Peyer's patch (tissue), 4 donors: ENCODE measurements around the gene DCAF17. TPM values are rescaled to one million over a fixed set of nuclear protein-coding genes. Genes with fewer than 3 reads are reported as not detected.
"Not testable (repeated sequence)": the region's sequence is repeated elsewhere in the genome, so short reads cannot be mapped to it uniquely, and the experiment has no call there.

ENCODE experiments used
- DNase-seq, 3 donors: peaks; one replicate each; pipeline ENCODE4 v3.0.0-alpha.2; 2017 to 2019
- H3K27ac ChIP-seq, 4 donors: fragments of 200-600 bp; sonication (generic); one replicate each; pipeline ENCODE4 v1.5.1; 2016 to 2019
- H3K27me3 ChIP-seq, 2 donors: fragments of 200-600 bp; sonication (generic); one replicate each; pipeline ENCODE4 v1.5.1; 2019
- H3K36me3 ChIP-seq, 3 donors: fragments of 200-600 bp; sonication (generic); one replicate each; pipeline ENCODE4 v1.5.1; 2016 to 2019
- H3K4me1 ChIP-seq, 4 donors: fragments of 200-600 bp; sonication (generic); one replicate each; pipeline ENCODE4 v1.5.1; 2016 to 2019
- H3K4me3 ChIP-seq, 4 donors: fragments of 200-600 bp; sonication (generic); 1 replicate in 3 of 4; 2 replicates in 1 of 4; pipeline ENCODE4 v1.5.1; 2016 to 2019; ENCODE audit warnings: mild to moderate bottlenecking in 1 of 4
- H3K9me3 ChIP-seq, 4 donors: fragments of 200-600 bp; sonication (generic); one replicate each; pipeline ENCODE4 v1.5.1; 2016 to 2019; ENCODE audit warnings: mild to moderate bottlenecking in 1 of 4
- POLR2A ChIP-seq, 2 donors: fragments of 450-650 bp; IDR thresholded peaks; one replicate each; pipeline ENCODE4 v1.5.1; 2017; ENCODE audit warnings: antibody characterized with exemption in 2 of 2, mild to moderate bottlenecking in 2 of 2, moderate library complexity in 2 of 2
- total RNA-seq, 4 donors: library from RNA; depleted of rRNA; stranded (reverse); fragments of >200 nt; gene quantifications; one replicate each; pipeline ENCODE4 v1.1.0, GENCODE V29; 2016
- TF ChIP-seq, protein P1 (sequence below), 6 experiments: fragments of 450-650 bp in 4 of 6; fragments of 200-600 bp in 2 of 6; sonication (generic) in 1 of 6; IDR thresholded peaks; one replicate each; pipeline ENCODE4 v1.5.1; 2017 to 2019; ENCODE audit warnings: antibody characterized with exemption in 6 of 6, mild to moderate bottlenecking in 3 of 6, moderate library complexity in 1 of 6

DCAF17 gene
- total RNA-seq, 4 donors from 2014 or later = 17.3 to 29.7 (median 24.9) TPM

DNA sequence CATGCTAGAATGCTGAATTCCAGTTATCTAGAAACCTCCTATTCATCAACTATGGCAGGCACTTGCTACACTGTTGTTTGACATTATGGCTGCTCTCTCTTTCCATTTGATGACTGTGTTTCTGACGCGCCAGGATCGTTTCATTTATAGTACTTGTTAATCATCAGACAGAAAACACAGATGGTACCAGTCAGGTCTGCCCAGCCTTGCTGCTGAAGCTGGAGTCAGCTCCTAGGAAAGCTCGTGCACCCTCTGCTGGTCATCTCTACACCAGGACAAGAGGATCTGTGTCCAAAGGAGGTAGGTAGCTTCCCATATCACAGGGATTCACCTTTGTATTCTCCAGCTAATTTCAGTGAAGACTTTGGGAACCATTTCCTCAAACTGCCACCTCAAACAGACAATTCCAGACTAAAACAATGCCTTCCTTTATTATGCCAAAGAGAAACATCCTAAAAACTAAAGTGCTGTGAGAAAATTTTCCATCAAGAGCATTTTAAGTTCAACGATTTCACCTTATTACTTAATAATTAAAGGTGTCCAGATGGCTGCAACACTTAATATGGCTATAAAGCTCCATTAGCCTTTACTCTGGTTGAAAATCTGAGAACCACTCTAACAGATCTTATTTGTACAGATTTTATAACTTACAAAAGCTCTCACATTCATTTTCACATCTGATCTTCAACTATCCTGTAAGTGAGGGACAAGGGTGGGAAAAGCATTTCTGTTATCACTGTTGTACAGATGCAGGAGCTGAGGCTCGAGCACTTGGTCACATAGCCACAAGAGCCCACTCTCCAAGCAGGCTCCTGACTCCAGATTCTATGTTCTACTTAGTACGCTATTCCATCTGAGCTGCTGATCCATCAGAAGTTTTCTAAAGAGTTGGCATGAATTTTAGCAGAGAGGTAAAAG lies 17.8 kb upstream of the DCAF17 start:
- H3K4me3 ChIP-seq = no peak overlapping the region

DNA sequence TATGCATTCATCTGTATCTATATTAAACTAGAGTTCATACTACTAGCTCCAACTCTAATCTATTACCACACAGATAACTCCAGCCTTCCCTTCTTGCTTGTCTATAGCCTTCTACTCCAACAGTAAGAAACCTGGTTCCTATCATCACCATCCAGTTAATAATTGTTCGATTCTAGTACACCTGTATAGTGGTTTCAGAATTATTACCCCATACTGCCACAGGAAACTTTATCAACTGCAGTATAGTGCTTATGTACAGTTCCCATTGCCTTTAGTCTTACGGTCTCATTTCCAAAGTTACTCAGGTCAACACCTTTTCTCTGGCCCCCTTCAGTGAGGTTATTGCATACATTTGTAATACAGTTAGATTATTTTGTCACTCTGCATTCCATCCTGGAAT lies 14.7 kb upstream of the DCAF17 start:
- TF ChIP-seq POLR2A (IDR thresholded peaks at IDR 0.05) = no peak
- TF ChIP-seq, protein P1, sequence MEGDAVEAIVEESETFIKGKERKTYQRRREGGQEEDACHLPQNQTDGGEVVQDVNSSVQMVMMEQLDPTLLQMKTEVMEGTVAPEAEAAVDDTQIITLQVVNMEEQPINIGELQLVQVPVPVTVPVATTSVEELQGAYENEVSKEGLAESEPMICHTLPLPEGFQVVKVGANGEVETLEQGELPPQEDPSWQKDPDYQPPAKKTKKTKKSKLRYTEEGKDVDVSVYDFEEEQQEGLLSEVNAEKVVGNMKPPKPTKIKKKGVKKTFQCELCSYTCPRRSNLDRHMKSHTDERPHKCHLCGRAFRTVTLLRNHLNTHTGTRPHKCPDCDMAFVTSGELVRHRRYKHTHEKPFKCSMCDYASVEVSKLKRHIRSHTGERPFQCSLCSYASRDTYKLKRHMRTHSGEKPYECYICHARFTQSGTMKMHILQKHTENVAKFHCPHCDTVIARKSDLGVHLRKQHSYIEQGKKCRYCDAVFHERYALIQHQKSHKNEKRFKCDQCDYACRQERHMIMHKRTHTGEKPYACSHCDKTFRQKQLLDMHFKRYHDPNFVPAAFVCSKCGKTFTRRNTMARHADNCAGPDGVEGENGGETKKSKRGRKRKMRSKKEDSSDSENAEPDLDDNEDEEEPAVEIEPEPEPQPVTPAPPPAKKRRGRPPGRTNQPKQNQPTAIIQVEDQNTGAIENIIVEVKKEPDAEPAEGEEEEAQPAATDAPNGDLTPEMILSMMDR (IDR thresholded peaks at IDR 0.05) = no peak
- no peak for DNase-seq
- peaks cover 0 to 3% (median 0%) of the 10 kb centered on the region in 3 donors for H3K36me3 ChIP-seq
- no peak overlapping the region for H3K27ac ChIP-seq
- H3K27me3 ChIP-seq = no peaks in the 10 kb centered on the region
- no peaks in the 10 kb centered on the region for H3K4me1 ChIP-seq
- no peak overlapping the region for H3K4me3 ChIP-seq
- peaks cover 0 to 10% (median 4%) of the 10 kb centered on the region in 4 donors for H3K9me3 ChIP-seq

More for the DNA sequence above, 17.8 kb upstream of the DCAF17 start:
- Histone ChIP-seq H3K9me3 (no peaks in the 10 kb centered on the region), H3K27ac (peak overlapping the region in 2 of 4 donors; percentile 11 to 56), H3K27me3 (no peaks in the 10 kb centered on the region), H3K4me1 (no peaks in the 10 kb centered on the region), H3K36me3 (no peaks in the 10 kb centered on the region)
- TF ChIP-seq POLR2A (IDR thresholded peaks at IDR 0.05) = no peak
- TF ChIP-seq, protein P1 (IDR thresholded peaks at IDR 0.05) = peak; percentile 47 to 95 (median 84)
- peak; percentile 85 to 97 (median 94) for DNase-seq

DNA sequence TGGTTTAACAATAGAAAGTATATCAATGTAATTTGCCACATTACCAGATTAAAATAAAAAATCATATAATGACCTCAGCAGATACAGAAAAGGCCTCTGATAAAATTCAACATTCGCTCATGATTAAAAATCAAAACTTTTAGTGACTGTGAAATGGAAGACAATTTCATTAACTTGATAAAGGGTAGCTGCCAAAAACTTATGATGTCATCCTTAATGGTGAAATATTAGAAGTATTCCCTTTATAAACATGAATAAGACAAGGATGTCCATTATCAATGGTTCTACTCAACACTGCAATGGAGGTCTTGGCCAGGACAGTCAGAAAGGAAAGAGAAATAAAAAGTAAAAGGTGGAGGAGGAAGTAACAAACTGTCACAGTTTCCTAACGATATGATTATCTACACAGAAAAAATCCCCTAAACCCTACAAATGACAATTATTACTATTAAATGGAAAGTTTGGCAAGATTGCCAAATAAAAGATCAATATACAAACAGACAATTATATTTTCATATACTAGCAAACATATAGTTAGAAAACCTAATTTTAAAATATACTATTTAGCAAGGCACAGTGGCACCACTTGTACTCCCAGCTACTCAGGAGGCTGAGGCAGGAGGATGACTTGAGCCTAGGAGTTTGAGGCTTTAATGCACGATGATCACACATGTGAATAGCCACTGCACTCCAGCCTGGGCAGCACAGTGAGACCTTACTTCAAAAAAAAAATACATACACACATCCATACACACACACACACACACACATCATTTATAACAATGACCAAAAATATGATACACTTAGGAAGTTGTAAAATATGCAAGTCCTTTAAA lies 13.1 kb upstream of the DCAF17 start:
- Histone ChIP-seq H3K4me3 (no peak overlapping the region), H3K9me3 (peaks cover 0 to 16% (median 6%) of the 10 kb centered on the region in 4 donors), H3K27ac (no peak overlapping the region), H3K36me3 (peaks cover 0 to 6% (median 0%) of the 10 kb centered on the region in 3 donors), H3K27me3 (no peaks in the 10 kb centered on the region), H3K4me1 (no peaks in the 10 kb centered on the region)
- DNase-seq = no peak
- no peak for TF ChIP-seq POLR2A (IDR thresholded peaks at IDR 0.05)
- TF ChIP-seq, protein P1 (IDR thresholded peaks at IDR 0.05) = no peak

DNA sequence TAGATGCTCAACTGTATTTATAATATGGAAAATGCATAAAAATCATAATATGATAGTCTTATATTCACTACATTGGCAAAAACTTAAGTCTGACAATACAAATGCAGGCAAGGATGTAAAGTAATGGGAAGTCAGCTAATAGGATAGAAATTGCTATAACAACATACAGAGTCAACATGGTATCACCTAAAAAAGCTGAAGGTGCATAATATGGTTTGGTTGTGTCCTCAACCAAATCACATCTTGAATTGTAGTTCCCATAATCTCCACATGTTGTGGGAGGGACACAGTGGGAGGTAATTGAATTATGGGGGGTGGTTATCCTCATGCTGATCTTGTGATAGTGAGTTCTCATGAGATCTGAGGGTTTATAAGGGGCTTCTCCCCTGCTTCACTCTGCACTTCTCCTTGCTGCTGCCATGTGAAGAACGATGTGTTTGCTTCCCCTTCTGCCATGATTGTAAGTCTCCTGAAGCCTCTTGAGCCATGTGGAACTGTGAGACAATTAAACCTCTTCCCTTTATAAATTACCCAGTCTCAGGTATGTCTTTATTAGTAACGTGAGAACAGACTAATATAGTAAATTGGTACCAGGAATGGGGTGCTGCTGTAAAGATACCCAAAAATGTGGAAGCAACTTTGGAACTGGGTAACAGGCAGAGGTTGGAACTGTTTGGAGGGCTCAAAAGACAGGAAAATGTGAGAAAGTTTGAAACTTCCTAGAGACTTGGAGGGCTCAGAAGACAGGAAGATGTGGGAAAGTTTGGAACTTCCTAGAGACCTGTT lies 11.1 kb upstream of the DCAF17 start:
- not testable (repeated sequence) for H3K27ac ChIP-seq, H3K36me3 ChIP-seq, H3K4me3 ChIP-seq, H3K27me3 ChIP-seq, H3K4me1 ChIP-seq, DNase-seq
- H3K9me3 ChIP-seq = peaks cover 0 to 16% (median 6%) of the 10 kb centered on the region in 4 donors

DNA sequence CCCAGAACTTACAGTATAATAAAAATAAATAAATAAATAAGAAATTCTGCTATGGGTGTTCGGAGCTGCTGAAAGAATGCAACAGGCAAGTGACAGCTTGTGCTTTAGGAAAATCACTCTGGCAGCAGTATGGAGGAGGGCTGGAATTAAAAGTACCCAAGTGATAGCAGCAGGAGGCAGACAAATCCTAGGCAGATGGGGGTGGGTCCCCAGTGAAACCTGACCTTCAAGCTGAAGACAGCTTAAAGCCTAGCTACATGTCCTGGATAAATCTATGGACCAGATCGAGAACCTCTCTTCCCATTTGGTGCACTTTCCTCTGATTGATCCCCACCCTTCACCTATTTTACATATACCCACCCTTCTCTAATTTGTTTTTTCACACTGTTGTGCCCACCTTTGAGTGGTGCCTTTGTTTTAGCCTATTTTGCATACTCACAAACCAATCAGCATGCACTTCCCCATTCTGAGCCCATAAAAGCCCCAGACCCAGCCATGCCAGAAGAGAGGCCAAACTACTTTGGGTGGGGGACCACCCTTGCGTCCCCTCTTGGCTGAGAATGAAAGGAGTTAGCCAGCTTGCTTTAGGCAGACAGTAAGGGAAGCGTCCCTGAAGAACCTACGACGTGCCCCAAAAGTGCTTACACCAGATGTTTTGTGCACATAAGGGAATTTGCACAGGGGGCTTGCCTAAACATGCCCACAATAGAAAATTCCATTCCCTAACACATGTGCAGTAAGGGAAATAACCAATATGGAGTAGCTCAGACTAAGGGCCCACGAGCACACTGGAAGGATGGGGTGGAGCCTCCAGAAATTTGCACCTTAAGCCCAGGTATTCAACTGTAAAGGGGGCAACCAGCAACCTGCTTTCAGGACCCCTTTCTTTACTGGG lies 3.3 kb upstream of the DCAF17 start:
- no peak for DNase-seq
- peaks cover 0 to 23% (median 2%) of the 10 kb centered on the region in 4 donors for H3K4me1 ChIP-seq
- H3K9me3 ChIP-seq = no peaks in the 10 kb centered on the region
- no peak overlapping the region for H3K4me3 ChIP-seq
- H3K36me3 ChIP-seq = no peaks in the 10 kb centered on the region
- TF ChIP-seq POLR2A (IDR thresholded peaks at IDR 0.05) = no peak
- TF ChIP-seq, protein P1 (IDR thresholded peaks at IDR 0.05) = no peak
- H3K27ac ChIP-seq = no peak overlapping the region
- H3K27me3 ChIP-seq = no peaks in the 10 kb centered on the region
